Right hindlimb (tissue), 1 donor: Measurements from ENCODE around the gene NUTM1.

Experiments
- DNase-seq: peaks from one replicate; pipeline ENCODE4 v3.0.0-alpha.2; 2018

NUTM1 gene

GRCh38 chr15:34342737-34343575, at the start of gene NUTM1, which contains the start of gene NOP10:
TSS of gene NUTM1 (plus strand) at chr15:34343315. CDS start at chr15:34343697, 382 bp downstream.
TSS of gene NOP10 (minus strand) at chr15:34343136. CDS start at chr15:34343073, 63 bp downstream.
- peak; percentile 94 for DNase-seq

- no peak for DNase-seq
Observed at GRCh38 chr15:34297059-34297458, 46.1 kb upstream of the NUTM1 start.

DNA sequence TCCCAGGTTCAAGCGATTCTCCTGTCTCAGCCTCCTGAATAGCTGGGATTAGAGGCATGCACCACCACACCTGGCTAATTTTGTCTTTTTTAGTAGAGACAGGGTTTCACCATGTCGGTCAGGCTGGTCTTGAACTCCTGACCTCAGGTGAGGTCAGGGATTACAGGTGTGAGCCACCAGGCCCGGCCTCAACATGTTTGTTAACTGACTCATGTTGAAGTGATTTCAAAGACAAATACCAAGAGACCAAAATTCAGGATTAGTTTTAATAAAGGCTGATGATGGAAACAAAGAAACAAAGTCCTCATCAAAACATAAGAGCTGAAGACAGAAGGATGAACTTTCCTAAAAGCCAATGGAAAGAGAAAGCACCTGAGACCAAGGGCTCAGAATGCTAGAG, 42.1 kb upstream of the NUTM1 start:
- DNase-seq = no peak

GRCh38 chr15:34304613-34305012, 38.5 kb upstream of the NUTM1 start:
- DNase-seq = no peak

DNA sequence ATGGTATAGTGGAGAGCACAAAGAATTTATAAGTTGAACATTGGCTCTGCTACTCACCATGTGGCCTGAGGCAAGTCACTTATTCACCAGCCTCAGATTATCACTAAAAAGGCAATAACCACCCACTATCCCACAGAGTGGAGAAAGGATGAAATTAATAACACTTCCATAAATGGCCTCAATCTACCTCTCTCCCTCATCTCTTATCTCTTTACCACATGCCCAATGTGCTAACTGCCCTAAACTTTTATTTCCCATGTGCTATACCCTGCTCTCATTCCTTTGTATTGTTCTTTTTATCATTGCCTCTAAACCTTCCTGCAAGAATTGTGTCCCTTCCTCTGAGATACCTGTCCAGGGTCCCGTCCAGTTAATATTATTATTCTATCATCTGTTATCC, 31.6 kb upstream of the NUTM1 start:
- DNase-seq = no peak

GRCh38 chr15:34314491-34315490, 28.3 kb upstream of the NUTM1 start:
- DNase-seq = no peak

GRCh38 chr15:34318277-34319079, 24.6 kb upstream of the NUTM1 start:
- peak; percentile 29 for DNase-seq

DNA sequence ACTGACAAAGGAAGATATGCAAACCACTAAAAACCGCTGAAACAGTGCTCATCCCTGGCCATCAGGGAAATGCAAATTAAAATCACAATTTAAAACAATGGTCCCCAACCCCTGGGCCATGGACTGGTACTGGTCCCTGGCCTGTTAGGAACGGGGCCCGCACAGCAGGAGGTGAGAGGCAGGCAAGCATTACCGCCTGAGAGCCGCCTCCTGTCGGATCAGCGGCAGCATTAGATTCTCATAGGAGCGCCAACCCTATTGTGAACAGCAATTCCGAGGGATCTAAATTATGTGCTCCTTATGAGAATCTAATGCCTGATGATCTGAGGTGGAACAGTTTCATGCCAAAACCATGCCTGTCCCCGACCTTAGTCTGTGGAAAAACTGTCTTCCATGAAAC, 19.9 kb upstream of the NUTM1 start:
- no peak for DNase-seq

DNA sequence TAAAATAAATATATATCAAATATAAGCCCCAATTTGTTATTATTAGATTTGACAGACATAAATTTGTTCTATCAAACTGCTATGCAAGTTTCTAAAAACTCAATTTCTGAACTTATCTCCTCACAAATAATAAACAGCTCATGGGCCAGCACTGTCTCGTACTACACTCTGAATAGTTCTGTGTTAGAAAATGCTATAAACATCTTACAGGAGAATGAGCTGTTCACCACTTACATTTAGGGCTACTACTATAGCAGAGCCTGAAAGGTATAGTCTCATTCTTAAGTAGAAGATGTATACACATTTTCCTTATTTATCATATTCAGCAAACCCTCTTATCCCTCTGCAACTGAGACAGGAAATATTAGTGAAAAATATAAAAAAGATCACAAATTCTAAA, 18.2 kb upstream of the NUTM1 start:
- no peak for DNase-seq

- DNase-seq = no peak
Observed at GRCh38 chr15:34325368-34325767, 17.7 kb upstream of the NUTM1 start.

- DNase-seq = no peak
Observed at GRCh38 chr15:34327906-34328305, 15.2 kb upstream of the NUTM1 start.

DNA sequence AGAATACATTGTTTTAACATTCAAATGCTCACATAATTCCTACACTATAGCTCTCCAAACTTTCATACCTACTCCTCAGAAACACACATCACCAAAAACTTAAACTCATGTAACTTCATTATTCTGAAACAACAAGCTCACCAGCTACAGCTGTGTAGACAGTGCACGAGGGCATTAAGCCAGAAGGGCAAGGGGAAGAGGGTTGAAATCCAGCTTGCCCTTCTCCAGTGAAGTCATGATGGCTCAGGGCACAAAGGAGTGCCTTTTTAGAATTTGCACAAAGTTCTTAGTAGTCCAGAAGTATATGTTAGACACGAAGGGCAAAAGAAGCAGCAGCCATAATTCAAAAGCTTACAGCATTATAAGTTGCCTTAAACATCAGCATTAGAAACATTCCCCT, 14.1 kb upstream of the NUTM1 start:
- DNase-seq = no peak

- DNase-seq = no peak
Observed at GRCh38 chr15:34330279-34330678, 12.8 kb upstream of the NUTM1 start.

GRCh38 chr15:34331809-34332208, 11.3 kb upstream of the NUTM1 start:
- DNase-seq = no peak

DNA sequence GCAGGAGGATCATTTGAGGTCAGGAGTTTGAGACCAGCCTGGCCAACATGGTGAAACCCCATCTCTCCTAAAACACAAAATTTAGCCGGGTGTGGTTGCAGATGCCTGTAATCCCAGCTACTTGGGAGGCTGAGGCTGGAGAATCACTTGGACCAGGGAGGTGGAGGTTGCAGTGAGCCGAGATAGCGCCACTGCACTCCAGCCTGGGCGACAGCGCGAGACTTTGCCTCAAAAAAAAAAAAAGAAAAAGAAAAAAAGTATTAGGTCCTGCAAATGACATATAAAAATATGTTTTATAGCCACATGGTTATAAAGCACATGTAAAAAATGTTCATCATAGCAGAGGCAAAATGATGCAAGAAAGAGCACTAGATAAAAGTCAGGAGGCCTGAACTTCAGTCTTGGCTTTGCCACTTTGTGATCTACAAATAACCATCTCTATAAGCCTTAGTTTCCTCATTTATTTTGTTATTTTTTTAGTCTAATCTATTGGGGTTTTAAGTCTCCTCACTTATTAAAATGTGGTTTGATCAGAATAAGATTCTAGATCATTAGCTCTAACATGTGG, 10.5 kb upstream of the NUTM1 start:
- no peak for DNase-seq

DNA sequence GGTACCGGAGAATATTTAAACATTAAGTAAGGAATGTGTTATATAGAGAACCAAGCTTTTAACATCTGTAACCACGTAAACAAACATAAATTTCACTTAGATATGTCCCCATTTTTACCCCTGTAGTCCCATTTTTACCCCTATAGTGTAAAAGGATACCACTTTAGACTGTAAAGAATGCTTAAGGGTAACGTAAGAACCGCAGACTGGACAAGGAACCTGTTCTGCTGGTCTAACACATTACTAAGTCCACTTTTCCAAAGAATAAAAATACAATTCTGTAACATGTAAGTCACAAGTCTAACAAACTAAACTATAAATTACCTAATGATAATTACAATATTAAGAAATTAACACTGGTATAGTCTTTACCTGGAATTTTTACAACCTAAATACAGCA, 8.4 kb upstream of the NUTM1 start:
- no peak for DNase-seq

GRCh38 chr15:34335176-34336032, 7.7 kb upstream of the NUTM1 start:
- no peak for DNase-seq

- DNase-seq = no peak
Observed at GRCh38 chr15:34336231-34336990, 6.7 kb upstream of the NUTM1 start.

- no peak for DNase-seq
Observed at GRCh38 chr15:34336991-34337556, 6.0 kb upstream of the NUTM1 start.
